SK-N-SH (cell line): ENCODE data around the gene HIGD2B.

Experiments
- FOXM1 ChIP-seq: IDR thresholded peaks from 2 replicates; pipeline ENCODE4 v1.4.0; 2012; ENCODE audit warnings: low read depth, mild to moderate bottlenecking
- GATA2 ChIP-seq: sonication (generic); formaldehyde crosslinking; IDR thresholded peaks from 2 replicates; pipeline ENCODE4 v1.5.0; 2020; ENCODE audit warnings: mild to moderate bottlenecking, missing genetic modification reagents
- NFIC ChIP-seq: IDR thresholded peaks from 2 replicates; pipeline ENCODE4 v1.4.0; 2012; ENCODE audit warnings: borderline replicate concordance
- POLR2AphosphoS5 ChIP-seq: IDR thresholded peaks from 2 replicates; pipeline ENCODE4 v1.6.1; 2012; ENCODE audit warnings: low read depth, low read length
- RFX5 ChIP-seq: IDR thresholded peaks from 2 replicates; pipeline ENCODE4 v1.6.1; 2012; ENCODE audit warnings: mild to moderate bottlenecking, improper control_type of control experiment, low read length
- SIN3A ChIP-seq: IDR thresholded peaks from 2 replicates; pipeline ENCODE4 v1.6.1; 2012; ENCODE audit warnings: low read depth, mild to moderate bottlenecking, low read length, moderate library complexity, borderline replicate concordance
- TAF1 ChIP-seq: IDR thresholded peaks from 2 replicates; pipeline ENCODE4 v1.6.1; 2012; ENCODE audit warnings: low read depth, mild to moderate bottlenecking, low read length, moderate library complexity, borderline replicate concordance
- YY1 ChIP-seq: IDR thresholded peaks from 2 replicates; pipeline ENCODE4 v1.4.0; 2012; ENCODE audit warnings: low read depth, mild to moderate bottlenecking
- TF ChIP-seq, protein P1 (sequence below): fragments of 200-600 bp; sonication (generic); IDR thresholded peaks from 2 replicates; pipeline ENCODE4 v1.6.1; 2017; ENCODE audit warnings: antibody characterized with exemption, mild to moderate bottlenecking, moderate library complexity
- TF ChIP-seq, protein P2 (sequence below): fragments of 150-350 bp; IDR thresholded peaks from 2 replicates; pipeline ENCODE4 v1.6.1; 2017; ENCODE audit warnings: antibody characterized with exemption, low read length, low read depth, borderline replicate concordance
- TF ChIP-seq, protein P3 (sequence below): IDR thresholded peaks from 2 replicates; pipeline ENCODE4 v1.4.0; 2012; ENCODE audit warnings: low read depth, borderline replicate concordance

DNA sequence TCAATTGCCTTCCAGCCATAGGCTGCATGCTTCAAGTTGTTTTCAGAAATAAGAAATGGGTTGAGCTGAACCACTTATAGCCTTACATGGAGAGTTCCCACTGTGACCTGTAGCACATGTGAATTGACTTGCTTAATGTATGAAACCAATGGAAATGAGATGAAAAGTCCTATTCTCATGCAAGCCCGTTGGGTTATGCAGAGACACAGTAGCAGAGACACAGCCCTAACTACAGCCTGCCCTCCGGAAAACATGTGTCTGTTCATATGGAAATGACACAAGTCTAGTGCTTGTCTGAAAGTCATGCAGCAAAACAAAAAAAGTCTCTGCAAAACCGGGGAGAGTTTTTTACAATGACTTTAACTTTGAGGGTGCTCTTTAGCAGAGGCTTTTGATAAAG lies 14.5 kb downstream of the HIGD2B start:
- TF ChIP-seq POLR2AphosphoS5 (no peak), GATA2 (CRISPR knock-in tag) (no peak), YY1 (no peak), RFX5 (no peak), SIN3A (no peak), TAF1 (no peak), FOXM1 (no peak), NFIC (no peak)
- TF ChIP-seq, protein P1, sequence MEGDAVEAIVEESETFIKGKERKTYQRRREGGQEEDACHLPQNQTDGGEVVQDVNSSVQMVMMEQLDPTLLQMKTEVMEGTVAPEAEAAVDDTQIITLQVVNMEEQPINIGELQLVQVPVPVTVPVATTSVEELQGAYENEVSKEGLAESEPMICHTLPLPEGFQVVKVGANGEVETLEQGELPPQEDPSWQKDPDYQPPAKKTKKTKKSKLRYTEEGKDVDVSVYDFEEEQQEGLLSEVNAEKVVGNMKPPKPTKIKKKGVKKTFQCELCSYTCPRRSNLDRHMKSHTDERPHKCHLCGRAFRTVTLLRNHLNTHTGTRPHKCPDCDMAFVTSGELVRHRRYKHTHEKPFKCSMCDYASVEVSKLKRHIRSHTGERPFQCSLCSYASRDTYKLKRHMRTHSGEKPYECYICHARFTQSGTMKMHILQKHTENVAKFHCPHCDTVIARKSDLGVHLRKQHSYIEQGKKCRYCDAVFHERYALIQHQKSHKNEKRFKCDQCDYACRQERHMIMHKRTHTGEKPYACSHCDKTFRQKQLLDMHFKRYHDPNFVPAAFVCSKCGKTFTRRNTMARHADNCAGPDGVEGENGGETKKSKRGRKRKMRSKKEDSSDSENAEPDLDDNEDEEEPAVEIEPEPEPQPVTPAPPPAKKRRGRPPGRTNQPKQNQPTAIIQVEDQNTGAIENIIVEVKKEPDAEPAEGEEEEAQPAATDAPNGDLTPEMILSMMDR: no peak
- TF ChIP-seq, protein P2, sequence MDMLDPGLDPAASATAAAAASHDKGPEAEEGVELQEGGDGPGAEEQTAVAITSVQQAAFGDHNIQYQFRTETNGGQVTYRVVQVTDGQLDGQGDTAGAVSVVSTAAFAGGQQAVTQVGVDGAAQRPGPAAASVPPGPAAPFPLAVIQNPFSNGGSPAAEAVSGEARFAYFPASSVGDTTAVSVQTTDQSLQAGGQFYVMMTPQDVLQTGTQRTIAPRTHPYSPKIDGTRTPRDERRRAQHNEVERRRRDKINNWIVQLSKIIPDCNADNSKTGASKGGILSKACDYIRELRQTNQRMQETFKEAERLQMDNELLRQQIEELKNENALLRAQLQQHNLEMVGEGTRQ: no peak
- TF ChIP-seq, protein P3, sequence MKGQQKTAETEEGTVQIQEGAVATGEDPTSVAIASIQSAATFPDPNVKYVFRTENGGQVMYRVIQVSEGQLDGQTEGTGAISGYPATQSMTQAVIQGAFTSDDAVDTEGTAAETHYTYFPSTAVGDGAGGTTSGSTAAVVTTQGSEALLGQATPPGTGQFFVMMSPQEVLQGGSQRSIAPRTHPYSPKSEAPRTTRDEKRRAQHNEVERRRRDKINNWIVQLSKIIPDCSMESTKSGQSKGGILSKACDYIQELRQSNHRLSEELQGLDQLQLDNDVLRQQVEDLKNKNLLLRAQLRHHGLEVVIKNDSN: no peak
